OCI-LY1 (cell line): ENCODE data around the gene ZNRD2.

Source experiments
- CTCF ChIP-seq: fragments of 200-600 bp; sonication (generic), shearing (Covaris generic); IDR thresholded peaks from 2 replicates; pipeline ENCODE4 v1.5.1; 2017; ENCODE audit warnings: mild to moderate bottlenecking, antibody characterized with exemption, low read length, moderate library complexity, mixed read lengths
- EZH2 ChIP-seq: fragments of 200-600 bp; sonication (generic), shearing (Covaris generic); IDR thresholded peaks from 2 replicates; pipeline ENCODE4 v1.8.0; 2017; ENCODE audit warnings: borderline replicate concordance, mixed run types, mild to moderate bottlenecking, antibody characterized with exemption, low read length, moderate library complexity, mixed read lengths

GRCh38 chr11:65574109-65574810 is 4.0 kb downstream of the ZNRD2 start:
- TF ChIP-seq CTCF (peak; percentile 55), EZH2 (no peak)
